ENCODE measurements around the gene PLCG2. TPM values are rescaled to one million over a fixed set of nuclear protein-coding genes. Genes with fewer than 3 reads are reported as not detected.

Gene PLCG2
- total RNA-seq, 1 donor from 2014 or later = 47.7 TPM

GRCh38 chr16:82010649-82011048 lies 231.6 kb downstream of the PLCG2 start:
- no peaks in the 10 kb centered on the region for H3K4me1 ChIP-seq
- ATAC-seq (no peak), DNase-seq (no peak)
- intact Hi-C loops (cut with DNase I) = no loop called here
- no peaks in the 10 kb centered on the region for H3K36me3 ChIP-seq
- H3K27ac ChIP-seq = peak overlapping the region; percentile 32
- TF ChIP-seq, protein P1, sequence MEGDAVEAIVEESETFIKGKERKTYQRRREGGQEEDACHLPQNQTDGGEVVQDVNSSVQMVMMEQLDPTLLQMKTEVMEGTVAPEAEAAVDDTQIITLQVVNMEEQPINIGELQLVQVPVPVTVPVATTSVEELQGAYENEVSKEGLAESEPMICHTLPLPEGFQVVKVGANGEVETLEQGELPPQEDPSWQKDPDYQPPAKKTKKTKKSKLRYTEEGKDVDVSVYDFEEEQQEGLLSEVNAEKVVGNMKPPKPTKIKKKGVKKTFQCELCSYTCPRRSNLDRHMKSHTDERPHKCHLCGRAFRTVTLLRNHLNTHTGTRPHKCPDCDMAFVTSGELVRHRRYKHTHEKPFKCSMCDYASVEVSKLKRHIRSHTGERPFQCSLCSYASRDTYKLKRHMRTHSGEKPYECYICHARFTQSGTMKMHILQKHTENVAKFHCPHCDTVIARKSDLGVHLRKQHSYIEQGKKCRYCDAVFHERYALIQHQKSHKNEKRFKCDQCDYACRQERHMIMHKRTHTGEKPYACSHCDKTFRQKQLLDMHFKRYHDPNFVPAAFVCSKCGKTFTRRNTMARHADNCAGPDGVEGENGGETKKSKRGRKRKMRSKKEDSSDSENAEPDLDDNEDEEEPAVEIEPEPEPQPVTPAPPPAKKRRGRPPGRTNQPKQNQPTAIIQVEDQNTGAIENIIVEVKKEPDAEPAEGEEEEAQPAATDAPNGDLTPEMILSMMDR (IDR thresholded peaks at IDR 0.05) = no peak
- H3K27me3 ChIP-seq (ENCODE audit: low read depth) = no peaks in the 10 kb centered on the region
- H3K4me3 ChIP-seq = peak overlapping the region; percentile 61
- peaks cover 8% of the 10 kb centered on the region for H3K9me3 ChIP-seq

- Histone ChIP-seq H3K4me3 (peak within 1 kb of the TSS; percentile 61), H3K36me3 (no peaks in the 10 kb centered on the region), H3K27me3 (ENCODE audit: low read depth) (no peaks in the 10 kb centered on the region), H3K9me3 (peaks cover 8% of the 10 kb centered on the region), H3K4me1 (no peaks in the 10 kb centered on the region), H3K27ac (peak within 1 kb of the TSS; percentile 32)
- TF ChIP-seq, protein P1 (IDR thresholded peaks at IDR 0.05) = no peak
- ATAC-seq = peak; percentile 95 to 98
- DNase-seq = peak; percentile 81
- intact Hi-C loops (cut with DNase I) = no loop called here
These were observed 232.1 kb downstream of the PLCG2 start, which contains the start of gene SDR42E1 for GRCh38 chr16:82011199-82011641. SDR42E1 (minus strand) TSS chr16:82011470; CDS start chr16:82000858, 10,612 bp downstream.

Other genes starting within 250 kb of the PLCG2 start
- gene SDR42E1, start 232.2 kb downstream of the PLCG2 start, total RNA-seq = 8.4 TPM